Caco-2 (cell line): ENCODE data around the gene NCKAP5. TPM values are rescaled to one million over a fixed set of nuclear protein-coding genes. Genes with fewer than 3 reads are reported as not detected.

Experiments
- BruUV-seq: library from RNA; stranded (reverse); fragments of 400-500 nt; replicated peaks from 2 replicates; lab custom pipeline; 2021; lab: Mats Ljungman, UMichigan
- CTCF ChIA-PET: fragments of 300-600 bp; sonication (Branson Sonifier 250); formaldehyde crosslinking; loops from one replicate; lab custom pipeline; 2022; ENCODE audit warnings: antibody characterized with exemption; lab: Charles Lee
- POLR2A ChIA-PET: fragments of 300-600 bp; sonication (Branson Sonifier 250); formaldehyde crosslinking; loops from one replicate; lab custom pipeline; 2022; ENCODE audit warnings: antibody characterized with exemption; lab: Charles Lee
- DNase-seq, 2 experiments: peaks; one replicate each; pipeline versions ENCODE4 v3.0.0 to v3.0.0-alpha.2; 2020 to 2022
- H3K27me3 ChIP-seq: replicated peaks from 2 replicates; pipeline ENCODE4 v1.6.0; 2011; ENCODE audit warnings: low read length; ENCODE audit not compliant: control insufficient read depth, insufficient read depth
- H3K36me3 ChIP-seq: 2 replicates; pipeline ENCODE4 v1.5.1; 2011; ENCODE audit warnings: low read length; ENCODE audit not compliant: control insufficient read depth, insufficient read depth
- H3K4me1 ChIP-seq: fragments of 250-450 bp; sonication (Bioruptor Pico); 2 replicates; pipeline ENCODE4 v1.5.1; 2020; ENCODE audit warnings: mild to moderate bottlenecking
- H3K4me3 ChIP-seq: 2 replicates; pipeline ENCODE4 v1.5.1; 2011; ENCODE audit warnings: low read depth, mild to moderate bottlenecking, control low read depth, low read length
- H3K9me3 ChIP-seq: fragments of 250-450 bp; sonication (Bioruptor Pico); 2 replicates; pipeline ENCODE4 v1.5.1; 2020; ENCODE audit warnings: mild to moderate bottlenecking, moderate library complexity
- H3K27ac Mint-ChIP-seq: one replicate; pipeline ENCODE4 v1.8.0; 2022; ENCODE audit warnings: mixed read lengths; ENCODE audit not compliant: unreplicated experiment
- H3K27me3 Mint-ChIP-seq: one replicate; pipeline ENCODE4 v1.8.0; 2022; ENCODE audit warnings: mixed read lengths; ENCODE audit not compliant: insufficient read depth, unreplicated experiment
- H3K36me3 Mint-ChIP-seq: one replicate; pipeline ENCODE4 v1.8.0; 2022; ENCODE audit warnings: mild to moderate bottlenecking, mixed read lengths; ENCODE audit not compliant: insufficient read depth, unreplicated experiment
- H3K4me1 Mint-ChIP-seq: one replicate; pipeline ENCODE4 v1.8.0; 2022; ENCODE audit warnings: low read depth, mixed read lengths; ENCODE audit not compliant: unreplicated experiment
- H3K4me3 Mint-ChIP-seq: one replicate; pipeline ENCODE4 v1.8.0; 2022; ENCODE audit warnings: mild to moderate bottlenecking, moderate library complexity, mixed read lengths; ENCODE audit not compliant: unreplicated experiment
- H3K9me3 Mint-ChIP-seq: one replicate; pipeline ENCODE4 v1.8.0; 2022; ENCODE audit warnings: mixed read lengths; ENCODE audit not compliant: unreplicated experiment
- CTCF ChIP-seq, 2 experiments: fragments of 200-600 bp in 1 of 2; IDR thresholded peaks; 1 replicate in 1 of 2; 2 replicates in 1 of 2; pipeline versions ENCODE4 v1.5.1 to v1.8.0; 2011 to 2022; ENCODE audit warnings: antibody characterized with exemption in 1 of 2, control low read depth in 1 of 2, inconsistent platforms in 1 of 2, low read depth in 1 of 2, low read length in 1 of 2, mild to moderate bottlenecking in 1 of 2, moderate library complexity in 1 of 2; ENCODE audit not compliant: insufficient read depth in 1 of 2, severe bottlenecking in 1 of 2, unreplicated experiment in 1 of 2
- intact Hi-C: fragments of 100-400 bp; cut with micrococcal nuclease; formaldehyde crosslinking; loops from one replicate; pipeline ENCODE4 v1.10.0; 2022; ENCODE audit not compliant: unreplicated experiment
- total RNA-seq: library from RNA; stranded (reverse); gene quantifications from 2 replicates; pipeline ENCODE4 v1.2.3, GENCODE V29; 2022

NCKAP5 gene
- total RNA-seq, 1 experiment from 2014 or later, result 3.8 TPM

DNA sequence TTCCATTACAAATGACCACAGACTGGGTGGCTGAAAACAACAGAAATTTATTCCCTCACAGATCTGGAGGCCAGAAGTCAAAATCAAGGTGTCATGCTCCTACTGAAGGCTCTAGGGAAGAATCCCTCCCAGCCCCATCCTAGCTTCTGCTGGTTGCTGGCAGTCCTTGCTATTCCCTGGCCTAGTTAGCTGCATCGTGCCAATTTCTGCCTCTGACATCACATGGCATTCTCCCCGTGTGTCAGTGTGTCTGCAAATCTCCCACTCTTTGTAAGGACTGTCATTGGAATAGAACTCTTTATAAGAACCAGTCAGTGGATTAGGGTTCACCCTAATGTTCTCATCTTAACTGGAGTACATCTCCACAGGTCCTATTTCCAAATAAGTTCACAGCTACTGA lies 30.5 kb upstream of the NCKAP5 start:
- BruUV-seq, result no TSS peak
- H3K4me1 ChIP-seq, result no peaks in the 10 kb centered on the region
- POLR2A ChIA-PET, result no interaction called here
- no peaks in the 10 kb centered on the region for H3K36me3 ChIP-seq
- peaks cover 11% of the 10 kb centered on the region for H3K4me1 Mint-ChIP-seq
- no peaks in the 10 kb centered on the region; the same call in 1 of the 2 replicates for H3K27me3 ChIP-seq
- TF ChIP-seq CTCF (IDR thresholded peaks at IDR 0.05; ENCODE audit: insufficient read depth in 1 of 2, low read depth in 1 of 2, low read length in 1 of 2, severe bottlenecking in 1 of 2, unreplicated experiment in 1 of 2), result no peak
- CTCF ChIA-PET, result no interaction called here
- no peak for DNase-seq
- H3K9me3 ChIP-seq, result no peaks in the 10 kb centered on the region
- intact Hi-C loops, result no loop called here
- H3K4me3 ChIP-seq, result no peak overlapping the region
- no peaks in the 10 kb centered on the region for H3K9me3 Mint-ChIP-seq
- no peak overlapping the region for H3K27ac Mint-ChIP-seq
- no peaks in the 10 kb centered on the region for H3K27me3 Mint-ChIP-seq
- no peak overlapping the region for H3K4me3 Mint-ChIP-seq
- no peaks in the 10 kb centered on the region for H3K36me3 Mint-ChIP-seq

DNA sequence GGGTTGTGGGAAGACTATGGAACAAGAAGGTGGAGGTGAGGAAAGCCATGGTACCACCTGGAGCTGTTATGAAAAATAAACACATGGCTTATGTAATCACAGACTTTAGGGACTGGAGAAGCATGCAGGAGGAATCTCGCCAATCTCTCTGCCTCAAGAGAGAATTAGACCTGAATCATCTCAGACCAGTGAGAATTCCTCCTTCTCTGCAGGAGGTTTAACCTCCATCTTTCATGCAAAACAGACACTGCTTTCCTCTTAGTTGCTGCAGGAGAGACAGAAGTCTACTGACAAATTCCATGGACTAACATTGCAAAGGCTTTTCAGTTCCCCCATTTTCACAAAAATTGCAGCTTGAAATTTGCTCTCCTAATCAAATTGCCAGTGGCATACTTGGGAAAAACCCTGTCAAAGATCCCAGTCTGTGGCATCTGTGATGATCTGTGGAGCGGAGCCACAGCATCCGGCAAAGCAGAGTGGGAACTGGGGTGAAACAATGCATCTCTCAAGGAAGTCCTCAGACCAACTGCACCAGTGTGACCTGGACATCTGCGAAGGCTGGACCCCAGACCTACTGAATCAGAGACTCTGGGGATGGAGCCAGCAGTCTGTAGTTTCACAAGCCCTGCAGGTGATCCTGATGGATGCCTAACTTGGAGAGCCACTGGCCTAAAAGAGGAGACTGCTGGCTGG lies 28.6 kb upstream of the NCKAP5 start:
- Mint-ChIP-seq H3K4me1 (peaks cover 1% of the 10 kb centered on the region), H3K27me3 (no peaks in the 10 kb centered on the region), H3K27ac (no peak overlapping the region), H3K4me3 (no peak overlapping the region), H3K36me3 (no peaks in the 10 kb centered on the region), H3K9me3 (no peaks in the 10 kb centered on the region)
- Histone ChIP-seq H3K4me1 (no peaks in the 10 kb centered on the region), H3K36me3 (no peaks in the 10 kb centered on the region), H3K4me3 (no peak overlapping the region), H3K27me3 (no peaks in the 10 kb centered on the region; the same call in 1 of the 2 replicates), H3K9me3 (no peaks in the 10 kb centered on the region)
- intact Hi-C loops, result no loop called here
- TF ChIP-seq CTCF (IDR thresholded peaks at IDR 0.05; ENCODE audit: insufficient read depth in 1 of 2, low read depth in 1 of 2, low read length in 1 of 2, severe bottlenecking in 1 of 2, unreplicated experiment in 1 of 2), result no peak
- CTCF ChIA-PET, result interaction anchor here (0.9 kb wide), 1 partner anchor 77 kb away, joined by 9 read pairs; no protein-coding TSS in a partner anchor
- POLR2A ChIA-PET, result no interaction called here
- no TSS peak for BruUV-seq
- no peak for DNase-seq

- Histone ChIP-seq H3K9me3 (no peaks in the 10 kb centered on the region), H3K4me1 (no peaks in the 10 kb centered on the region), H3K36me3 (no peaks in the 10 kb centered on the region), H3K4me3 (no peak overlapping the region), H3K27me3 (peaks cover 2% of the 10 kb centered on the region; the same call in 1 of the 2 replicates)
- Mint-ChIP-seq H3K36me3 (no peaks in the 10 kb centered on the region), H3K9me3 (no peaks in the 10 kb centered on the region), H3K27me3 (no peaks in the 10 kb centered on the region), H3K4me3 (no peak overlapping the region), H3K27ac (no peak overlapping the region), H3K4me1 (no peaks in the 10 kb centered on the region)
- intact Hi-C loops, result no loop called here
- CTCF ChIA-PET, result no interaction called here
- BruUV-seq, result no TSS peak
- DNase-seq, result no peak
- POLR2A ChIA-PET, result no interaction called here
- TF ChIP-seq CTCF (IDR thresholded peaks at IDR 0.05; ENCODE audit: insufficient read depth in 1 of 2, low read depth in 1 of 2, low read length in 1 of 2, severe bottlenecking in 1 of 2, unreplicated experiment in 1 of 2), result no peak
Measured at GRCh38 chr2:133591164-133591563, 22.9 kb upstream of the NCKAP5 start.
